Activated T-helper 17 cell treated with anti-CD3 and anti-CD28 coated beads, Interleukin-2, amount 50 U/mL, for 72 hours (primary cell): Measurements from ENCODE around the gene GOLGA3. TPM values are rescaled to one million over a fixed set of nuclear protein-coding genes. Genes with fewer than 3 reads are reported as not detected.
A peak's percentile ranks its signal among the peaks of the same experiment; 100 is the strongest.

Experiments used
- ATAC-seq: fragments of 150-1000 bp; cut with Tn5 transposase; replicated peaks from 2 replicates; pipeline ENCODE4 v1.10.0; 2021; ENCODE audit warnings: mild to moderate bottlenecking, moderate library complexity
- H3K27ac Mint-ChIP-seq: one replicate; pipeline ENCODE4 v1.8.0; 2022; ENCODE audit warnings: mixed read lengths
- H3K27me3 Mint-ChIP-seq: one replicate; pipeline ENCODE4 v1.8.0; 2022; ENCODE audit warnings: mixed read lengths
- H3K36me3 Mint-ChIP-seq: one replicate; pipeline ENCODE4 v1.8.0; 2022; ENCODE audit warnings: low read depth, mild to moderate bottlenecking, mixed read lengths
- H3K4me1 Mint-ChIP-seq: one replicate; pipeline ENCODE4 v1.8.0; 2022; ENCODE audit warnings: mixed read lengths
- H3K4me3 Mint-ChIP-seq: one replicate; pipeline ENCODE4 v1.8.0; 2022; ENCODE audit warnings: mild to moderate bottlenecking, mixed read lengths
- H3K9me3 Mint-ChIP-seq: one replicate; pipeline ENCODE4 v1.8.0; 2022; ENCODE audit warnings: mixed read lengths
- total RNA-seq, 2 donors: library from RNA; stranded (reverse); gene quantifications; one replicate each; pipeline ENCODE4 v1.2.3, GENCODE V29; 2022

The GOLGA3 gene
- total RNA-seq, 2 donors from 2014 or later: 51.8 to 56.8 TPM

GRCh38 chr12:132727091-132727794 lies 101.4 kb downstream of the GOLGA3 start:
- Mint-ChIP-seq H3K27me3 (no peaks in the 10 kb centered on the region), H3K4me1 (peaks cover 8% of the 10 kb centered on the region), H3K9me3 (no peaks in the 10 kb centered on the region), H3K27ac (no peak overlapping the region), H3K36me3 (peaks cover 100% of the 10 kb centered on the region), H3K4me3 (no peak overlapping the region)
- no peak for ATAC-seq

- Mint-ChIP-seq H3K27me3 (no peaks in the 10 kb centered on the region), H3K4me3 (no peak overlapping the region), H3K4me1 (peaks cover 8% of the 10 kb centered on the region), H3K36me3 (peaks cover 100% of the 10 kb centered on the region), H3K9me3 (no peaks in the 10 kb centered on the region), H3K27ac (no peak overlapping the region)
- no peak for ATAC-seq
Observed at GRCh38 chr12:132726386-132726785, 102.3 kb downstream of the GOLGA3 start.

- ATAC-seq: no peak
- H3K4me3 Mint-ChIP-seq: no peak overlapping the region
- H3K36me3 Mint-ChIP-seq: peaks cover 100% of the 10 kb centered on the region
- H3K9me3 Mint-ChIP-seq: no peaks in the 10 kb centered on the region
- H3K4me1 Mint-ChIP-seq: peaks cover under 1% of the 10 kb centered on the region
- no peak overlapping the region for H3K27ac Mint-ChIP-seq
- H3K27me3 Mint-ChIP-seq: no peaks in the 10 kb centered on the region
Observed at GRCh38 chr12:132724506-132725241, 104.0 kb downstream of the GOLGA3 start.

- no peak overlapping the region for H3K27ac Mint-ChIP-seq
- ATAC-seq: no peak
- no peak overlapping the region for H3K4me3 Mint-ChIP-seq
- peaks cover 100% of the 10 kb centered on the region for H3K36me3 Mint-ChIP-seq
- H3K9me3 Mint-ChIP-seq: no peaks in the 10 kb centered on the region
- no peaks in the 10 kb centered on the region for H3K27me3 Mint-ChIP-seq
- no peaks in the 10 kb centered on the region for H3K4me1 Mint-ChIP-seq
Observed at GRCh38 chr12:132723764-132724140, 104.9 kb downstream of the GOLGA3 start.

GRCh38 chr12:132723015-132723763 lies 105.5 kb downstream of the GOLGA3 start:
- Mint-ChIP-seq H3K4me3 (no peak overlapping the region), H3K9me3 (no peaks in the 10 kb centered on the region), H3K27ac (no peak overlapping the region), H3K36me3 (peaks cover 99% of the 10 kb centered on the region), H3K27me3 (no peaks in the 10 kb centered on the region), H3K4me1 (no peaks in the 10 kb centered on the region)
- ATAC-seq: no peak

- no peak for ATAC-seq
- no peaks in the 10 kb centered on the region for H3K4me1 Mint-ChIP-seq
- H3K4me3 Mint-ChIP-seq: no peak overlapping the region
- H3K9me3 Mint-ChIP-seq: no peaks in the 10 kb centered on the region
- H3K36me3 Mint-ChIP-seq: peaks cover 97% of the 10 kb centered on the region
- no peak overlapping the region for H3K27ac Mint-ChIP-seq
- H3K27me3 Mint-ChIP-seq: no peaks in the 10 kb centered on the region
Observed at GRCh38 chr12:132720606-132721345, 107.9 kb downstream of the GOLGA3 start.

- Mint-ChIP-seq H3K27me3 (no peaks in the 10 kb centered on the region), H3K4me1 (no peaks in the 10 kb centered on the region)
Observed at GRCh38 chr12:132719954-132720324, 108.7 kb downstream of the GOLGA3 start.

GRCh38 chr12:132719141-132719953 lies 109.3 kb downstream of the GOLGA3 start:
- peak; percentile 18 for ATAC-seq
- peak overlapping the region; percentile 44 for H3K27ac Mint-ChIP-seq

More at GRCh38 chr12:132719954-132720324, 108.7 kb downstream of the GOLGA3 start:
- H3K27ac Mint-ChIP-seq: no peak overlapping the region
- peaks cover 97% of the 10 kb centered on the region for H3K36me3 Mint-ChIP-seq
- H3K9me3 Mint-ChIP-seq: no peaks in the 10 kb centered on the region
- no peak overlapping the region for H3K4me3 Mint-ChIP-seq
- ATAC-seq: no peak

More at GRCh38 chr12:132719141-132719953, 109.3 kb downstream of the GOLGA3 start:
- H3K36me3 Mint-ChIP-seq: peaks cover 97% of the 10 kb centered on the region
- no peaks in the 10 kb centered on the region for H3K9me3 Mint-ChIP-seq
- H3K4me3 Mint-ChIP-seq: no peak overlapping the region
- no peaks in the 10 kb centered on the region for H3K27me3 Mint-ChIP-seq
- no peaks in the 10 kb centered on the region for H3K4me1 Mint-ChIP-seq

Other genes with a start within 250 kb of the GOLGA3 start
- not detected for gene LRCOL1, start 218.3 kb downstream of the GOLGA3 start, total RNA-seq
- gene P2RX2, start 210.1 kb downstream of the GOLGA3 start, total RNA-seq: not detected
- 100 to 1,000 TPM; 125 to 154 TPM for gene POLE, start 141.5 kb downstream of the GOLGA3 start, total RNA-seq
- 1 to 10 TPM; 7.1 to 8.1 TPM for gene PXMP2, start 141.3 kb downstream of the GOLGA3 start, total RNA-seq
- 10 to 100 TPM; 38.4 to 94.7 TPM for gene PGAM5, start 118.0 kb downstream of the GOLGA3 start, total RNA-seq
- 100 to 1,000 TPM; 118 to 160 TPM for gene ANKLE2, start 67.0 kb downstream of the GOLGA3 start, total RNA-seq
- gene CHFR, start 58.7 kb upstream of the GOLGA3 start, total RNA-seq: 10 to 100 TPM; 41.5 to 59.9 TPM
- 1 to 10 TPM; 8.3 to 8.5 TPM for gene ZNF605, start 127.4 kb upstream of the GOLGA3 start, total RNA-seq
- gene ZNF26, start 157.5 kb upstream of the GOLGA3 start, total RNA-seq: 10 to 100 TPM; 15.6 to 17.7 TPM
- gene ZNF84, start 208.6 kb upstream of the GOLGA3 start, total RNA-seq: 10 to 100 TPM; 13.7 to 30.0 TPM